Left kidney (tissue), 8 donors: ENCODE results near the gene EIF4EBP3. TPM values are rescaled to one million over a fixed set of nuclear protein-coding genes. Genes with fewer than 3 reads are reported as not detected.
A peak's percentile ranks its signal among the peaks of the same experiment; 100 is the strongest.

ENCODE experiments used
- DNase-seq: peaks from one replicate; pipeline ENCODE4 v3.0.0-alpha.2; 2013
- long read RNA-seq, 8 donors: transcript quantifications; one replicate each; lab custom pipeline, GENCODE V29; 2026
- polyA plus RNA-seq: library from polyadenylated mRNA; unstranded; fragments of 120-200 nt; gene quantifications from one replicate; pipeline ENCODE4 v1.2.1, GENCODE V29; 2013; ENCODE audit not compliant: insufficient read length

The EIF4EBP3 gene
- 10.5 TPM for polyA plus RNA-seq
- long read RNA-seq, donor 1, partial matches to known transcripts = 0 of 3 reads
- long read RNA-seq, donor 1, other reads (novel, unspliced or antisense) = 0 of 3 reads
- long read RNA-seq, donor 2, partial matches to known transcripts = 0 of 2 reads
- long read RNA-seq, donor 2, other reads (novel, unspliced or antisense) = 0 of 2 reads
- long read RNA-seq, donor 3, partial matches to known transcripts = 0 of 3 reads
- long read RNA-seq, donor 3, other reads (novel, unspliced or antisense) = 0 of 3 reads
- long read RNA-seq, donor 4, partial matches to known transcripts = 0 of 2 reads
- long read RNA-seq, donor 4, other reads (novel, unspliced or antisense) = 0 of 2 reads
- long read RNA-seq, donor 5, transcript EIF4EBP3-201 (3 exons, 691 nt) = major isoform, 5 of 5 reads
- long read RNA-seq, donor 5, partial matches to known transcripts = 0 of 5 reads
- long read RNA-seq, donor 5, other reads (novel, unspliced or antisense) = 0 of 5 reads
- long read RNA-seq, donor 6, partial matches to known transcripts = 0 of 4 reads
- long read RNA-seq, donor 6, other reads (novel, unspliced or antisense) = 0 of 4 reads
- long read RNA-seq, donor 7, transcript EIF4EBP3-201 (3 exons, 691 nt) = major isoform, 5 of 5 reads
- long read RNA-seq, donor 7, partial matches to known transcripts = 0 of 5 reads
- long read RNA-seq, donor 7, other reads (novel, unspliced or antisense) = 0 of 5 reads
- long read RNA-seq, donor 8, partial matches to known transcripts = 0 of 2 reads
- long read RNA-seq, donor 8, other reads (novel, unspliced or antisense) = 0 of 2 reads

DNA sequence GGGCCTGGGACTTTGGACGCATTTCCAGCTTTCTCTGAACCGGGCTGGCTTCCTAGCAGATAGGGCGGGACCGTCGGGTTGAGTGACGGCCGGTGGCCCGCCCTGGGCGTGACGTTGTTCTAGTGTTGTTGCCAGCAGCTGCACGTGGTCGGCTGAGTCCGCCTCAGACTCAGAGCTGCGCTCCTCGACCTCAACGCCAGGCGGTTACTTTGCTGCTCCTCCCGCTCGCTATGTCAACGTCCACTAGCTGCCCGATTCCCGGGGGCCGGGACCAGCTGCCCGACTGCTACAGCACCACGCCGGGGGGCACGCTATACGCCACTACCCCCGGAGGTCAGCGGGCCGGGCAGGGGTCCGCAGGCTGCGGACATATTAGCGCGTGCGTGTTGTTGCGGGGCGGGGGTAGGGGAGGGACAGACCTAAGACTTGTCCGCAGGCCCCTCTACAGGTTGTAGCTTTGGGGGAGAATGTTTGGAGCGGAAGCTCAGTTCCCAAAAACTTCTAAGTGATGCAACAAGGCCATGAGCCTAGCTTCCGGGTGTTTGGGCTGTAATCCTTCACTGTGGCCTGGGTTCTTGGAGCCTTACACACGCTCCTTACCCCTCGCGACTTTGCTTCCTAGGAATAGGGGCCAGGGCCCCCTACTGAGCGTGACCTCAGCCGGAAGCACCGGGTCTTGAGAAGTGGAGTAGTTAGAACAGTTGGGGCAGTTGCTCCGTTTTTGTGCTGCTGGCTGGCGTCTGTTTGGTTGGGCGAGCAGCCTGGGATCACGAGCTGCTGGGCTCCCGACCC lies at the start of gene EIF4EBP3:
Gene EIF4EBP3, plus strand, starts transcription at position 155 of the 792 bp plus-strand sequence. Its CDS starts 76 bp downstream, at position 231.
- peak; percentile 90 for DNase-seq

DNA sequence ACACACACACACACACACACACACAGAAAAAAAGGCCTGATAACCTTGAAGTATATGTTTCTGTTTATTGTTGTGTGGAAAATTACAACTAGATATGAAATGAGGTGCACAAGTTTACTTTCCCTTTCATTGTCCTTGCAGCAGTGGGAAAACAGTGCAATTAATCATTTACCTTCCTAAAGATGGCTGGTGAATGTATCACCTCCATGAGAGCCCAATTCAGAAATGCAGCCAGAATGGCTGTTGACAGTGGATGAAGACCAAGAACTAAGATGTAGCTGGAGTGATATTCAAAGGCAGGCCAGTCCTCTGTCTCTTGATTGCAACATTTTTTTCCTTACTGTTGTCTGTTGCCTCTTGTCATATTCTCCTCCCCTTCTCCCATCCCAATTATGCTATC lies 49.6 kb upstream of the EIF4EBP3 start:
- no peak for DNase-seq

DNA sequence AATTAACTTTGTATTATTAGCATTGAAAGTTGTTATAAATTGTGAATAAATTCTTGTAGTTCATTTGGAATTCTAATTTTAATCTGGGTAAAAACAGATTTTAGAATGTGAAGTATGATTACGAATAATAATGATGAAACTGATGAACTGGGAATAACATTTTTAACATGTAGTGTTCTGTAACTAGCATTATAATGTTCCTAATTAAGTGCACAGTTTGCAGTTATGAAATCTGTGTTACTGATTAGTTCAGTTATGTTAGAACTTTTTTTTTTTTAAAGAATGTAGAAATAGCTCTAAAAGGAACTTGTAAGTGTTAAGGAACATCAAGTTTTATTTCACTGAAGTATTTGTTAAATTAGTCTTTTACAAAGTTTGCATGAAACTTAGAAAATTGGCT lies 48.9 kb upstream of the EIF4EBP3 start:
- DNase-seq = no peak

DNA sequence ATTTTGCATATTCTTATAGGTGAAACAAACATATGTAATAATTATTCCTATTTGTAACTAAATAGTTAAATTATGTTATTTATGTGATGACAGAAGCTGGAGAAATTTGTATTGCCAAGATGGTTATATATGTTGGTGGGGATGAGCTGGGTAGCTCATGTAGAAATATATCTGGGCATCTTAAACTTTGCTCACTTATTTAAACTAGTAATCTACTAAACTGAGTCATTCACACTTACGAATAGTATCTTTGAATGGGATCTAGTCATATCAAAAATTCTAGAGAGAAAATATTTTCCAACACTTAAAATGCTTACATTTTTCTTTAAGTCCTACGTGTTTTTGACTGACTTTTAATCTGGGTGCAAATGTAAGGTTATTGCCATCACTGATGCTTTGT lies 44.6 kb upstream of the EIF4EBP3 start:
- no peak for DNase-seq

DNA sequence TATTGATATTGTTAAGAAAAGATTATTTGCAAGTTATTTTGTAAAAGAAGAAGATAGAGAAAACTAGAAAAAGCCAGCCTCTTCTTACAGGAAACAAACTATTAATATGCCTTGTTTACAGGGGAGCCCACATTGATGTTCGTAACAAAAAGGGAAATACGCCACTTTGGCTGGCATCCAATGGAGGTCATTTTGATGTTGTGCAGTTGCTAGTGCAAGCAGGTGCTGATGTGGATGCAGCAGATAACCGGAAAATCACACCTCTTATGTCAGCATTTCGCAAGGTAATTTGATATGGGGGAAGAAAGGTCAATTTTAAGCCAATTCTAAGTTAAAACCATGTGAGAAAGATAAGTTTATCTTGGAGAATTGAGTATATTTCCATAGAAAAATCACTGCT lies 37.6 kb upstream of the EIF4EBP3 start:
- no peak for DNase-seq

DNA sequence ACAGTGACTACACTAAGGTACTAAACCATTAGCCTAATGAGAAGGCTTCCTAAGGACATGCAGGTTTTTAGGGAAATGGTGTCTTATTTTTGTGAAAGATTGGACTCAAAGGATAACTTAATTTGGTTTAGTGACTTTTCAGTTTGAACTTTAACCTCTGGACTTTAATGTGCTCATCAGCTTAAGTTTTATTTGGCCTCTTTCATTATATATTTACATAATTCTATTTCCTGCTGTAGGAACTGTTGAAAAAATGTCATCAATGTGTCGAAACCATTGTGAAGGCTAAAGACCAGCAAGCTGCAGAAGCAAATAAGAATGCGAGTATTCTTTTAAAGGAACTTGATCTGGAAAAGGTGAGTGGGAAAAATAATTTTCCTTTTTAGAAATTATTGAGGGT lies 34.3 kb upstream of the EIF4EBP3 start:
- no peak for DNase-seq

DNA sequence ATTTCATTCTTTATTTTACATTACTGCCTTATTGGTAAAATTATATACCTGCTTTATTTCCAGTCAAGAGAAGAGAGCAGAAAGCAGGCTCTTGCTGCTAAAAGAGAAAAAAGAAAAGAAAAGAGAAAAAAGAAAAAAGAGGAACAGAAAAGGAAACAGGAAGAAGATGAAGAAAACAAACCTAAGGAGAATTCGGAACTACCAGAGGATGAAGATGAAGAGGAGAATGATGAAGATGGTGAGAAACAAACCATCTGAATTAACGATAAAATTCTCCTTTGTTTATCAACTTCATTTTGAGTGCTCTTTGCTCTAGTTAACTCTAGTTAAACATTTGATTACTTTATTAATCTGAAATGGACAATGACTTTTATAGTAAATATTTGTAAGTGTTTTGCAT lies 23.5 kb upstream of the EIF4EBP3 start:
- no peak for DNase-seq

DNA sequence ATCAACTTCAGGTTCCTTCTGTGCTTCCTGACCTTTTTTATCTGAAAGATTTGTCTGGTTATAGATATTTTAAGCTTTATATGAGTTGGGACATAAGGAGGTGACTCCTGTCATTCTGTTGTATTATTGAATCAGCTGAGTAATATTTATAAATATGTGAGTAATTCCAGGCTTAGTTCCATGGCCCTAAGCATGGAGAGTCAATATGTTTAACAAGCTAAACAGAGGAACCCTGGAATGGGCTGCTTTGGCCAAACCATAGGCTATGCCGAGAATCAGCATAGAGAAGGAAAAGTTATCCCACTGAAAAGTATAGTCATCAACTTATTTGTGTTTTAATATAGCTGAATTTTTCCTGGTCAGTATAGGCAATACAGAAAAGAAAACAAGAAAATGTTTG lies 7.2 kb upstream of the EIF4EBP3 start:
- no peak for DNase-seq

DNA sequence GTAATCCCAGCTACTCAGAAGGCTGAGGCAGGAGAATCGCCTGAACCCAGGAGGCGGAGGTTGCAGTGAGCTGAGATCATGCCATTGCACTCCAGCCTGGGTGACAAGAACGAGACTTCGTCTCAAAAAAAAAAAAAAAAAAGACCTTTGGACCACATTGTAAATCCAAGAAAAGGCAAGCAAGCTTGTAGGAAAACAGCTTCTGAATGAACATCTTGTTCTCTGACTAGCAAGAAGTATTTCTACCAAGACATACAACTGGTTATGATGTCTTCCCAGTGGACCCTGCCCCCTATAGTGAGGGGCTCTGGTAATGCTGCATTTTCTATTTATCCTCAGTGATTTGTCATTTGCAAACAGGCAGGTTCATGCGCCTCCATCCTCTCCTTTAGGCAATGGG lies 4.5 kb upstream of the EIF4EBP3 start:
- no peak for DNase-seq

DNA sequence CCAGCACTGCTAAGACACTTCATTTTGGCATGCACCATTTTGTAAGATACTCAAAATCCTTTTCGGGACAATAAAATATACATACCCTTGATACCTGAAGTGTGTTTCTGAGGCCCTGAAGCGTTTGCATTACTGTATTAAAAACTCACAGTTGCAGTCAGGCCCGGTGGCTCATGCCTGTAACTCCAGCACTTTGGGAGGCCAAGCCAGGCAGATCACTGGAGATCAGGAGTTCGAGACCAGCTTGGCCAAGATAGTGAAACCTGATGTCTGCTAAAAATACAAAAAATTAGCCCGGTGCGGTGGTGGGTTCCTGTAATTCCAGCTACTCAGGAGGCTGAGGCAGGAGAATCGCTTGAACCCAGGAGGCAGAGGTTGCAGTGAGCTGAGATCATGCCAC lies 2.5 kb upstream of the EIF4EBP3 start:
- DNase-seq = no peak

DNA sequence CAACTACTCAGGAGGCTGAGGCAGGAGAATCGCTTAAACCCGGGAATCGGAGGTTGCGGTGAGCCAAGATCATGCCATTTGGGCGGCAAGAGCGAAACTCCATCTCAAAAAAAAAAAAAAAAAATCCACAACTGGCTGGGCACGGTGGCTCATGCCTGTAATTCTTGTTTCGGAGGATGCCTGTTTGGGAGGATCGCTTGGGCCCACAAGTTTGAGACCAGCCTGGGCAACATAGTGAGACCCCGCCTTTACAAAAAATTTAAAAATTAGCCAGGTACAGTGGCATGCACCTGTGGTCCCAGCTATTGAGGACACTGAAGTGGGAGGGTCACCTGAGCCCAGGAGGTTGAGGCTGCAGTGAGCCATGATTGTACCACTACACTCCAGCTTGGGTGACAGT lies 1.9 kb upstream of the EIF4EBP3 start:
- no peak for DNase-seq

DNA sequence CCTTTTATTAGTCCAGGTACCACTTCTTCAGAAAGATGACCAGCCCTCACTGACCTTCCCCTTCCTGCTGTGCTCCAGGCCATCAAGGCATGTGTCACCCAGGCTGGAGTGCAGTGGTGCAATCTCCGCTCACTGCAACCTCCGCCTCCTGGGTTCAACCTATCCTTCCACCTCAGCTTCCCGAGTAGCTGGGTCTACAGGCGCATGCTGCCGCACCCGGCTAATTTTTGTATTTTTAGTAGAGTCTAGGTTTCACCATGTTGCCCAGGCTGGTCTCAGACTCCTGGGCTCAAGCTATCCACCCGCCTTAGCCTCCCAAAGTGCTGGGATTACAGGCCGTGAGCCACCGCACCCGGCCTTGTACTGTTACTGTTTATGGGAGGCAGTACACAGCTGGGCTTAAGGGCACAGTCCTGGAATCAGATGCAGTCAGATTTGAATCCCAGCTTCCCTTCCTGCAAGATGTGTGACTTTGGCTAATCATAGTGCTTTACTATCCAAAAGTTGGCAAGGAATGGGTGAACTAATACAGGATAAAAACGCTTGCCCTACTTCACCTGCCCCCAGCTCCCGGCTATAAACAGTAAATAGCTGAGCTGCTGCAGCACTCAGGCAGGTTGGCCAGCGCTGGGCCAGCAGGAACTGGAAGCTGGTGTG lies 483 bp upstream of the EIF4EBP3 start:
- DNase-seq = no peak

DNA sequence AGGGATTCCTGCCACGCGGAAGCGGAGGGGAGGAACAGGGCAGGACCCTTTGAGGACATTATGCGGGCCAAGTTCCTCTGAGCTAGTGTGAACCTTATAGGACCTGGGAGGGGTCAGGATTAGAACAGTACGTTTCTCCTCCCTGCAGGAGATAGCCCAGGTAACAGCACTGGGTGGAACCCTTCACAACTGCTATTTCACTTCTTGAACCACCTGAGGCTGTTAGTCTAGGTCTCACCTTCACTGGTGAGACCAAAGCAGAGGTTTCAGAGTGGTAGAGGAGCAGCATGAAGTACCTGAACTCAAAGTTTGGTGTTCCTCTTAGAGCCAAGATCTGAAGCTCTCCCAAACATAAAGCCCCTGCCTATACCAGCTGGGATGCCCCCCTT lies 832 bp downstream of the EIF4EBP3 start:
- no peak for DNase-seq

DNA sequence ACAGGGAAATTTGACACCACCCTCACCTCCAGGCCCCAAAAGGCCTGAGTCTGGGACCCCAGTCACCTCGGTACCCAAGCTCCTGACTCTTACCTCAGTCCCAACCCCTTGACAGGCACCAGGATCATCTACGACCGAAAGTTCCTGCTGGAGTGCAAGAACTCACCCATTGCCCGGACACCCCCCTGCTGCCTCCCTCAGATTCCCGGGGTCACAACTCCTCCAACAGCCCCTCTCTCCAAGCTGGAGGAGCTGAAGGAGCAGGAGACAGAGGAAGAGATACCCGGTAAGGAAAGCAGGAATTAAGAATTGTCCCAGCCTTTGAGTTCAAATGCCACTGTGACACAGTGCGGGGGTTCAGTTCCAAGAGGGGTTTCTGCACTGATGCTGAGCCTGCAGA lies 1.3 kb downstream of the EIF4EBP3 start:
- DNase-seq = no peak

DNA sequence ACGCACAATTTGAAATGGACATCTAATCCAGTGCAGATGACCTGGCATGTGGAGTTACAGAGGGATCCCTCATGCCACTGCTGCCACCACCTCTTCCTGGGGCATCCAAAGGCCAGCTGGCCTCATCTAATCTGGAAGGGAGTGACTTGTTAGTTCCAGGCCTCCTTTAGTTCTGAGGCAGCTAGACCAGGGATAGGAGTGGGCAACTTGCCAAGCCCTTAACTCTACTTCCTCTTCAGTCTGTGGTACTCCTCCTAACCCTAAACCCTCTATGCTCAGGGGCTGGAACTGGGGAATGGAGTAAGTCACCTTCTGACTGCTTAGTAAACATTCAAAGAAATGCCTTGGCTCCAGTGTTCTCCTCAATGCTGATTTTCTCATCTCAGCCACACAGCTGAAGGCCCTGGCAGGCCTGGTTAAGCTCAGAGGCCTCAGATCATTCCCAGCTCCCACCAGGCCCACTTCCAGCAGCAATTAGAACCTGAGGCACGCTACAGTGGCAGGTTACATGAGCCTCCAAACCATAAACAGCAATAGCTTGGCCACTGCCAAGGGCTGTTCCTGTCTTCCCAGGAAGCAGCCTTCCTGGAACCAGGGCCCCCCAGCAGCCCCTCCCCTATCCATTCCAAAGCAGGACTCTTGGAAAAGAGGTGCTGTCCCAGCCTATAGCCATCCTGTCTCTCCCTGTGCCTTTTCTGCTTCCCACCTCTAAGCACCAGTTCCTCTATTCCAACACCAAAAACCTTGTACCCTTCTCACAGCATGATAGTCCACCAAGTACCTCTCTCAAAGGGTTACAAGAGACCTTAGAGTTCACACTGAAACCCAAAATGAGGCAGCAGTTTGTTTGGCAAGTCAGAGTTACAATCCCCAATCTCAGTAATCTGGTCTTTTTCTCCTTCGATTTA lies 2.0 kb downstream of the EIF4EBP3 start:
- no peak for DNase-seq

DNA sequence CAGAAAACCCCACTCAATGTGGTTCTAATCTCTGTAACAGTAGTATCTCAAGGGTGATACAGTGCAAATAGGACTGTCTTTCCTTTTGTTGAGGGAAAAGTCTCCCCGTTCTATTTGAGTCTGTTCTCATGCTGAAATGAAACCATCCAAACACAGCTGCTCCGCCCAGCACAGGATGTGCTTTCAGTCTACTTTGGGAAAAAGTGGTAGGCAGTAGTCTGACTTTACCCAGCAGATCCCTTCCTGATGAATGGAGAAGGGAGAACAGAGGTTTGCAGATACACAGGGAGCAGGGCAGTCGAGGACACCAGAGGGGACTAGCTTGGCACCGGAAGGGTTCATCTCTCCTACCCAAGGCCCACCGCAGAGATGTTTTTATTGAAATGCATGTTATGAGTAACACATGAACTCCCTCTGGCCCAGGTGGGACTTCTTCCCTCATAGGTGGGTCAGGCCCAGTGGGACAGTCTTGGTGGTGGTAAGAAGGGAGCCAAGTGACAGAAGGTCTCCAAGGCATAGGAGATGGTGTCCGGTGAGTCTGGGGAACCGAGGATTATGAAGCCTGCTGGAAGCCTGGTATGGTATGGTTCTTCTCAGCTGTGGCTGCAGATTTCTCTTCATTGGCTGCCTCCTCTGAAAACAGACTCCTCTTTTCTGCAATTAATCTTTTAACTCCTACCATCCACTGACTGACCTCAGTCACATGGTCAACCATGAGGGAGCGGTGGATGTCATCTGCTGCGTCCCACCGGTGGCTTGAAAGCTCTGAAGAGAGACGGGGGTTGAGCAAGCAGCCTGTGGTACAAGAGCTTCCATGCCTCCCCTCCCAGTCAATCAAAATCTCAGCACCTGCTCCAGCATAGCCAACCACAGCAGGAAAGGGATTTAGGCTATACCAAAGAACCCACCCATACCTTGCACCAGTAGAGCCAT lies 3.0 kb downstream of the EIF4EBP3 start:
- no peak for DNase-seq

DNA sequence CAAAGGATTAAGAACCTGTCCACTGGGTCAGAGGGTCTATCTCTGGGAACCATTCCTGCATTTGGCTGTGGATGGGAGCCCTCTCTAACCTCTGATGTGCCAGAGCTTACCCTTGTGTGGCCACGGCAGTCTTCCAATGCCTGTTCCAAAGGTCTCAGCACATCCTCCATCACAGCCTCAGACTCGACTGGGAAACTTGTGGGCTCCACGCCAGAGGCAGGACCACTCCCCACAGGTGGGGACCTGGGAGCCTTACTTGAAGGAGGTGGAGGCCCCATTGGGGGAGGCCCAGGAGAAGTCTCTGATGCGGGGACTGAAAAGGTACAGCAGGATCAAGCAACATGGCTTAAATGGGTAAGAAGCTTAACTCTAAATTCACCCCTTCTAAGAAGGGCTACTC lies 4.4 kb downstream of the EIF4EBP3 start:
- DNase-seq = no peak

DNA sequence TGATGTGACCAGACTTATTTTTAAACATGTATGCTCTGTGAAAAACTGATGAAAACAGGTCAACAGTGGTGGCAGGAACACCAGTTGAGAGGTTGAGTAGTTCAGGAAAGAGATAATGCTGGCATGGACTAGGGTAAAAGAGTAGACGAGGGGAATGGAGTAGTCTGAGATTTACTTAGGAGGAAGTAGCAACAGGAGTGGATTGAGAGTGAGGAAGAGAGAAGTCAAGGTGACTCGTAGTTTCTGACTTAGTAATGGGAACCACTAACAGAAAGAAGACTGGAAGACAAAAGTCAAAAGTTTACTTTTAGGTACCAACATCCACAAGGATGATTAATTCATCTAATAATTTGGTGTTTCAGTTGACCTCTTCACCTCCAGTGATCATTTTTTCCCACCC lies 6.2 kb downstream of the EIF4EBP3 start:
- no peak for DNase-seq

DNA sequence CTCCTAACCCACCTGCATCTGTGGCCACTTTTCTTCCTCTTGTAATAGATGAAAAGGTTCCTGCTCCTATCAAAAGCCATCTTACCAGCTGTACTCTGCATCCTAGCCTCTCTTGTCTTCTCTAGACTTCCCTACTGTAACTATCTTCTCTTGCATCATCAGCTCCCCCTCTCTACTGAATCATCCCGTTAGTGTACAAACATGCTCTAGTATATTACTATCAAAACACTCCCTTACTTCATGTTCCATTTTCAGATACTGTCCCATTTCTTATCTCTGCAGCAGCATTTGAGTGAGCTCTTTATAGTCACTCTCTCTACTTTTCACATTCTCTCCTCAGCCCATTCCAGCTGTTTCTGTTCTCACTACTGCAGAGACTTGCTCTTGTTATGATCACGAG lies 7.0 kb downstream of the EIF4EBP3 start:
- no peak for DNase-seq

DNA sequence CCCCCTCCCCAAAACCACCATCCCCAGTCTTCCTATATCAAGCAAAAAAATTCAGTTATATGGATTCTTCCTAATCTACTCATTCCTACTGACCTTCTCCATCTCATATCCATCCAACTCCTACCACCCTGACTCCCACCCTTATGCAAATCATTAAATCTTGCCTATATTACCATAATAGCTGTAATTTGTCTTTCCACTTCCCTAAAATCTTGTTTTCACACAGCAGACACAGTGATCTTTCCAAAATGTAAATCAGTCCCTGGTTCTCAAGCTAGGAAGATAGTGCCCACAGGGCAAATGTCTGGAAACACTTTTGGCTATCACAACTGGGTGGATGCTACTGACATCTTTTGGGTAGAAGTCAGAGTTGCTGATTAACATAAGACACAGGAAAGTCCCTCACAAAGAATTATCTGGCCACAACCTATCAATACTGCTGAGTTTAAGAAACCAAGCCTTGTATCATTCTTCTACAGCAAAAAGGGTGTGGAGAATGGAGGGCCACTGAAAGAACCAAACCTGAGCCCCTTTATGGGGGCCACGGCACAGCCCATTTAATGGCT lies 8.4 kb downstream of the EIF4EBP3 start:
- no peak for DNase-seq
